ENCODE measurements around the gene HAND1.
"Not testable (repeated sequence)": the region's sequence is repeated elsewhere in the genome, so short reads cannot be mapped to it uniquely, and the experiment has no call there.

The HAND1 gene

GRCh38 chr5:154478224-154478565 is at the start of gene HAND1:
Gene HAND1, minus strand, starts transcription at chr5:154478227. Its CDS starts 219 bp downstream, at chr5:154478008.
- no peak for DNase-seq (ENCODE audit: low read depth)

GRCh38 chr5:154526231-154527226 is 48.5 kb upstream of the HAND1 start:
- DNase-seq (ENCODE audit: low read depth): no peak

- no peak for DNase-seq (ENCODE audit: low read depth)
Measured at GRCh38 chr5:154524859-154525258, 46.8 kb upstream of the HAND1 start.

- DNase-seq (ENCODE audit: low read depth): no peak
Measured at GRCh38 chr5:154524181-154524580, 46.2 kb upstream of the HAND1 start.

- DNase-seq (ENCODE audit: low read depth): no peak
Measured at GRCh38 chr5:154523709-154524108, 45.7 kb upstream of the HAND1 start.

- DNase-seq (ENCODE audit: low read depth): no peak
Measured at GRCh38 chr5:154523104-154523503, 45.1 kb upstream of the HAND1 start.

- no peak for DNase-seq (ENCODE audit: low read depth)
Measured at GRCh38 chr5:154522284-154522683, 44.3 kb upstream of the HAND1 start.

- no peak for DNase-seq (ENCODE audit: low read depth)
Measured at GRCh38 chr5:154521756-154522155, 43.7 kb upstream of the HAND1 start.

- no peak for DNase-seq (ENCODE audit: low read depth)
Measured at GRCh38 chr5:154520861-154521453, 42.9 kb upstream of the HAND1 start.

- DNase-seq (ENCODE audit: low read depth): no peak
Measured at GRCh38 chr5:154519359-154519758, 41.3 kb upstream of the HAND1 start.

- DNase-seq (ENCODE audit: low read depth): peak; percentile 21
Measured at GRCh38 chr5:154518438-154518867, 40.4 kb upstream of the HAND1 start.

- DNase-seq (ENCODE audit: low read depth): no peak
Measured at GRCh38 chr5:154517810-154518437, 39.9 kb upstream of the HAND1 start.

- DNase-seq (ENCODE audit: low read depth): no peak
Measured at GRCh38 chr5:154517181-154517580, 39.2 kb upstream of the HAND1 start.

GRCh38 chr5:154516475-154516874 is 38.4 kb upstream of the HAND1 start:
- no peak for DNase-seq (ENCODE audit: low read depth)

- DNase-seq (ENCODE audit: low read depth): not testable (repeated sequence)
Measured at GRCh38 chr5:154515488-154515887, 37.5 kb upstream of the HAND1 start.

- DNase-seq (ENCODE audit: low read depth): no peak
Measured at GRCh38 chr5:154514331-154514730, 36.3 kb upstream of the HAND1 start.

GRCh38 chr5:154513669-154514084 is 35.6 kb upstream of the HAND1 start:
- DNase-seq (ENCODE audit: low read depth): no peak

GRCh38 chr5:154511984-154512383 is 34.0 kb upstream of the HAND1 start:
- DNase-seq (ENCODE audit: low read depth): no peak

- no peak for DNase-seq (ENCODE audit: low read depth)
Measured at GRCh38 chr5:154509784-154510555, 31.9 kb upstream of the HAND1 start.

GRCh38 chr5:154508114-154508513 is 30.1 kb upstream of the HAND1 start:
- DNase-seq (ENCODE audit: low read depth): no peak

- no peak for DNase-seq (ENCODE audit: low read depth)
Measured at GRCh38 chr5:154506716-154507080, 28.7 kb upstream of the HAND1 start.

- no peak for DNase-seq (ENCODE audit: low read depth)
Measured at GRCh38 chr5:154506049-154506715, 28.2 kb upstream of the HAND1 start.
